Subcutaneous adipose tissue (tissue), 4 donors: ENCODE data around the gene GNGT1. TPM values are rescaled to one million over a fixed set of nuclear protein-coding genes. Genes with fewer than 3 reads are reported as not detected.

ENCODE experiments used
- CTCF ChIP-seq: fragments of 450-650 bp; IDR thresholded peaks from one replicate; pipeline ENCODE4 v1.5.1; 2016; ENCODE audit warnings: low read depth, mild to moderate bottlenecking, control low read depth, antibody characterized with exemption, moderate library complexity
- total RNA-seq, 4 donors: library from RNA; depleted of rRNA; stranded (reverse); fragments of >200 nt; gene quantifications; one replicate each; pipeline ENCODE4 v1.1.0, GENCODE V29; 2016

Gene GNGT1
- total RNA-seq, 4 donors from 2014 or later = not detected

- TF ChIP-seq CTCF = no peak
Observed at GRCh38 chr7:93910076-93910994, 4.0 kb downstream of the GNGT1 start.

DNA sequence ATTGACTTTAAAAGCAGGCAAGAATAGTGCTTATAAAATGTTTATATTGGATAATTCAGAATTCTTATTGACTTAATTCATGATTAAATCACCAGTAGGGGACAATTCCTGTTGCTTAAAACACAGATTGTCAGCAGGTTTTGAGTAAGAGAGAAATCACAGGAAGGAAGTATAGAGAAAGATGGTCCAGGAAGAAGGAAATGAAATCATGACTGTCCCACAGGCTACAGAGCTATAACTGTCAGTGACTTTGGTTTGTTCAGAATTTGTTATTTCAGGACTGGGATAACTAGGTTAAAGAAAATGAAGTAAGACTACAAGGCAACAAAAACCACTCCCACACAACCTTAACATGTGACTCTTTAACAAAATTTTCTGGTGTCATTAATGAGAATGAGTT is 6.8 kb downstream of the GNGT1 start:
- no peak for TF ChIP-seq CTCF

DNA sequence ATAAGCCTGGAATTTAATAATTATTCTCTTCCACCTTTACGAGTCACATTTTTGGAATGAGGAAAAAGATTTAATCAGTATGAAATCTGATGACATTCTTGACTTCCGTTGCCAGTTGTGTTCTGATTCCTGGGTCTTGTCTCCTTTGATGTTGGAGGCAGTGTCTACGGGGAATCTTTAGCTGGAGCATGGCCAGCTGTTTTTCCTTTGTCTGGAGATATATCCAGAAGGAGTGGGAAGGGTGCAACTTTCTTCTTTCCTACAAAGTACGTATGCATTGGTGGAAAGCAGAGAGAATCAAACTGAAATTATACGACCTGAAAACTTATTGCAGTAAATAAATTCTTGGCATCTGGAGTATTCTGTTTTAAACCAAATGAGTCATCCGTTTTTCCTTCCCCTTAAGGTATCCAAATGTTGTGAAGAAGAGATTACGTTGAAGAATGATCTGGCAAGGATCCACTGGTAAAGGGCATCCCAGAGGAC is 8.3 kb downstream of the GNGT1 start:
- TF ChIP-seq CTCF = no peak

DNA sequence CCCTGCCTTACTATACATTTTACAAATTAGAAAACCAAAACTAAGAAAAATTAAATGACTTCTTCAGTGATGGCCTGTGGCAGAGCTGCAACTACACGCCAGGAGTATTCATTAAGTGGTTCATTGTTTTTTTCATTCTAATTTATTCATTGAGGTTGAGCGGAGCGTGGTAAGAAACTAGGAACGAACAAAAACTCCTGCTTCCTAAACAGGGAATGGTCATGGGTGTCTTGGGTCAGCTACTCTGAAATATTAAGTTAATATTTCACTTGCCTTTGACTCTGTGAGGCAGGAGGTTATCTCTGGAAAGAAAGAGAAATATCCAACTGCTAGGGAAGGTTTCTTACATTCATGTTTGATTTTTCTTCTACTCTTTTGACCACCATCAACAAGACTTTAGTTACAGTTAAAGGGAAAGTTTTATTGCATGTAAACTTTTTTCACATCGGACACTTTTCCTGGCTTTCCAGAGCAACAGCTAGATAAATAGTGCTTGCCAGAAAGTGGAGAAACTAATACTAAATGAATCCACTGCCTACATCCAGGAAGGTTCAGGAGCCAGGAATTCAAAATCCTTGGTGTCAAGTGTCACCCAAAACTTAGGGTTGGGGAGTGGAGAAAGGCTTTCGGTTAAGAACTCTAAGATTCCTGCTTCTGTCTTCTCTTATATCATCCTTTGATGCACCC is 14.3 kb downstream of the GNGT1 start:
- no peak for TF ChIP-seq CTCF

DNA sequence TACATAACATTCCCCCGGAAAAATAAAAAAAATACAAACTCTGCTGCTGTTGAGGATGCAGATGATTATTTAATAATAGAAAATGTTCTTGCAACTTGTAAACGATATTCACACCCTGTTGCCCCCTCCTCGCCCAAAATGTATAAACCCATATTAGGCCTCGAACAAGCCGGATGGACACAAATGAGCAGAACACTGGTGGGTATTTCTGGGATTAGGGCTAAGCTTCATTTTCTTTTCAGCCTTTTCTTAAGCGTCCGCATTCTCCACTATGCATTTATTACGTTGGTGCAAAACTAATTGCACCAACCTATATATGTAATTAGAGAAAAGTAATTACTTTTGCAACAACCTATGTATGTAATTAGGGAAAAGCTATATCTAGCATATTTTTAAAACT is 14.8 kb downstream of the GNGT1 start:
- no peak for TF ChIP-seq CTCF

DNA sequence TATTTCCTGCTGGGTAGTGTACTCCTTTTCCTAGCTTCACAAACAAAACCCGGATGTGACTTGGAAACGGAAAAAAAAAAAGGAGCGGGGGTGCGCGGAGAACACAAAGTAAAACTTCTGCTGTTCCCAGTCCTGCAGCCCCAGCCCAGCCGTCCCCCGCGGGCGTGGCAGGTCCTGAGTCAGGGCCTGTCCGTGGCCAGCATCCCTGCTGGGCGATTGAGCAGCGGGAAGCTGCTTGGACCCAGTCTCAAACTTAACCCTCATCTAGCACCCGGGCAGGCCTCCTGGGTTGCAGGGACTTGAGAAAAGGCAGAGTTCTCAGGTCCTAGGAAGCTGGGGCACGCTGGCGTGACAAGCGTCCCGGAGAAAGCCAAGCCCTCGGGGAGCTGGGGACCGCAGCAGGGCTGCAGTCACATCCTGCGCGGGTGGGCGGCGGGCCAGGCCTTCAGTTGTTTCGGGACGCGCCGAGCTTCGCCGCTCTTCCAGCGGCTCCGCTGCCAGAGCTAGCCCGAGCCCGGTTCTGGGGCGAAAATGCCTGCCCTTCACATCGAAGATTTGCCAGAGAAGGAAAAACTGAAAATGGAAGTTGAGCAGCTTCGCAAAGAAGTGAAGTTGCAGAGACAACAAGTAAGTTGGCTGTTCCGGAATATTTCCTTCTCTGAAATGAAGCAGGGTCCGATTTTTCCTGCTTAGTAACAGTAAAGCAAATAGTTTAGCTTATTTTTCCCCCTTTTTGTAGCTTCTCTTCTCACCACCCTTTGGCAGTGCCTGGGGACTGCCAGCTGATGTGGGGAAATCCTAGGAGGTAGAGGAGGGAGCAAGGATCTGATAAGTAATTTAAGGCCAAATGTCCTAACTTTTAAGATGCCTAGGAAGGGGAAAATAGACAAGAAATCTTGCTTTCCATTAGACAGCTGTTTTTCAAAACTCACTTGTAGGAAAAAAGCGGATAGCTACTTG is 15.5 kb downstream of the GNGT1 start, which contains the start of gene GNG11:
TSS of gene GNG11 (plus strand) at position 129 of the 960 bp plus-strand sequence. CDS start at position 532, 403 bp downstream.
- no peak for TF ChIP-seq CTCF
